GM12875 (cell line): ENCODE results near the gene GDF11.
"Not testable (repeated sequence)": the region's sequence is repeated elsewhere in the genome, so short reads cannot be mapped to it uniquely, and the experiment has no call there.

Source experiments
- H3K4me3 ChIP-seq: one replicate; pipeline ENCODE4 v1.5.1; 2011; ENCODE audit warnings: low read depth, low read length, control low read depth
- CTCF ChIP-seq: IDR thresholded peaks from 2 replicates; pipeline ENCODE4 v1.5.1; 2011; ENCODE audit warnings: low read depth, mild to moderate bottlenecking, control low read depth, inconsistent platforms, low read length, moderate library complexity, borderline replicate concordance; ENCODE audit not compliant: insufficient read depth

The GDF11 gene

GRCh38 chr12:55757701-55758100 is 14.8 kb downstream of the GDF11 start:
- no peak overlapping the region for H3K4me3 ChIP-seq
- no peak for TF ChIP-seq CTCF

GRCh38 chr12:55758575-55758974 is 15.7 kb downstream of the GDF11 start:
- not testable (repeated sequence) for H3K4me3 ChIP-seq

- H3K4me3 ChIP-seq, result no peak overlapping the region
Observed at GRCh38 chr12:55760663-55761062, 17.7 kb downstream of the GDF11 start.

GRCh38 chr12:55762646-55763045 is 19.7 kb downstream of the GDF11 start:
- H3K4me3 ChIP-seq, result no peak overlapping the region
- no peak for TF ChIP-seq CTCF

More at GRCh38 chr12:55760663-55761062, 17.7 kb downstream of the GDF11 start:
- TF ChIP-seq CTCF, result no peak

GRCh38 chr12:55765736-55766290 is 22.9 kb downstream of the GDF11 start:
- no peak for TF ChIP-seq CTCF
- H3K4me3 ChIP-seq, result no peak overlapping the region

GRCh38 chr12:55767156-55767555 is 24.2 kb downstream of the GDF11 start:
- H3K4me3 ChIP-seq, result no peak overlapping the region
- no peak for TF ChIP-seq CTCF

- H3K4me3 ChIP-seq, result no peak overlapping the region
- TF ChIP-seq CTCF, result no peak
Observed at GRCh38 chr12:55771736-55772135, 28.8 kb downstream of the GDF11 start.

- TF ChIP-seq CTCF, result no peak
- no peak overlapping the region for H3K4me3 ChIP-seq
Observed at GRCh38 chr12:55777856-55778255, 34.9 kb downstream of the GDF11 start.
